Keratinocyte (primary cell): ENCODE results near the gene CNEP1R1. TPM values are rescaled to one million over a fixed set of nuclear protein-coding genes. Genes with fewer than 3 reads are reported as not detected.

Experiments used
- DNase-seq: peaks from one replicate; pipeline ENCODE4 v3.0.0-alpha.2; 2011; ENCODE audit warnings: low read depth, missing footprints, low spot score
- FAIRE-seq: peaks from 2 replicates; lab custom pipeline; 2011; peaks lifted over from hg19 to GRCh38; lab: Jason Lieb, UNC
- H2AFZ ChIP-seq: 2 replicates; pipeline ENCODE4 v1.6.0; 2012; ENCODE audit warnings: low read length, control low read depth, inconsistent platforms; ENCODE audit not compliant: control insufficient read depth
- H3K27ac ChIP-seq: 2 replicates; pipeline ENCODE4 v1.5.1; 2011; ENCODE audit warnings: low read length; ENCODE audit not compliant: control insufficient read depth, insufficient read depth
- H3K27me3 ChIP-seq: 3 replicates; pipeline ENCODE4 v1.6.0; 2011; ENCODE audit warnings: low read length; ENCODE audit not compliant: control insufficient read depth, insufficient read depth; ENCODE audit errors: extremely low read depth
- H3K36me3 ChIP-seq, 2 experiments: 2 replicates in 1 of 2; 3 replicates in 1 of 2; pipeline ENCODE4 v1.5.1; 2011; ENCODE audit warnings: low read length in 2 of 2, mild to moderate bottlenecking in 1 of 2; ENCODE audit not compliant: control insufficient read depth in 2 of 2, insufficient read depth in 2 of 2; ENCODE audit errors: extremely low read depth in 1 of 2
- H3K4me1 ChIP-seq: 3 replicates; pipeline ENCODE4 v1.5.1; 2011; ENCODE audit warnings: low read length; ENCODE audit not compliant: control insufficient read depth, insufficient read depth; ENCODE audit errors: extremely low read depth
- H3K4me2 ChIP-seq: 3 replicates; pipeline ENCODE4 v1.6.0; 2011; ENCODE audit warnings: low read depth, low read length; ENCODE audit not compliant: control insufficient read depth, insufficient read depth; ENCODE audit errors: extremely low read depth
- H3K4me3 ChIP-seq, 3 experiments: fragments of 200-600 bp in 1 of 3; sonication (generic) in 1 of 3; 2 replicates in 2 of 3; 3 replicates in 1 of 3; pipeline ENCODE4 v1.5.1; 2011 to 2016; ENCODE audit warnings: low read length in 3 of 3, mild to moderate bottlenecking in 3 of 3, control low read depth in 2 of 3, inconsistent platforms in 1 of 3, low read depth in 1 of 3, mixed read lengths in 1 of 3, mixed run types in 1 of 3, moderate library complexity in 1 of 3; ENCODE audit not compliant: control insufficient read depth in 2 of 3, insufficient read depth in 2 of 3; ENCODE audit errors: extremely low read depth in 1 of 3
- H3K79me2 ChIP-seq: 2 replicates; pipeline ENCODE4 v1.6.0; 2012; ENCODE audit warnings: low read length; ENCODE audit not compliant: control insufficient read depth, insufficient read depth
- H3K9ac ChIP-seq: 3 replicates; pipeline ENCODE4 v1.6.0; 2011; ENCODE audit warnings: low read length; ENCODE audit not compliant: control insufficient read depth, insufficient read depth; ENCODE audit errors: extremely low read depth
- H3K9me1 ChIP-seq: 3 replicates; pipeline ENCODE4 v1.6.0; 2011; ENCODE audit warnings: low read length; ENCODE audit not compliant: control insufficient read depth, insufficient read depth; ENCODE audit errors: extremely low read depth
- H3K9me3 ChIP-seq: 2 replicates; pipeline ENCODE4 v1.5.1; 2012; ENCODE audit warnings: low read depth, low read length; ENCODE audit not compliant: control insufficient read depth
- H4K20me1 ChIP-seq: 3 replicates; pipeline ENCODE4 v1.6.0; 2011; ENCODE audit warnings: low read length; ENCODE audit not compliant: control insufficient read depth, insufficient read depth; ENCODE audit errors: extremely low read depth
- EZH2 ChIP-seq: IDR thresholded peaks from one replicate; pipeline ENCODE4 v1.6.1; 2012; ENCODE audit warnings: inconsistent platforms, mild to moderate bottlenecking, low read length, moderate library complexity
- dilution Hi-C: fragments of 300-500 bp; cut with MboI; formaldehyde crosslinking; loops from one replicate; pipeline ENCODE4 v1.7.0; 2020; ENCODE audit warnings: low sequenced_read_pairs; ENCODE audit not compliant: extremely low pct_ligation_motif_present
- polyA plus RNA-seq, 5 experiments: library from polyadenylated mRNA; depleted of rRNA in 3 of 5; stranded (reverse) in 3 of 5; stranded (forward) in 1 of 5; unstranded in 1 of 5; fragments of >200 nt; gene quantifications; 1 replicate in 1 of 5; 2 replicates in 3 of 5; 3 replicates in 1 of 5; pipeline versions ENCODE4 v1.2.1 to v1.2.3, GENCODE V29; 2011 to 2012; ENCODE audit warnings: missing spikeins in 2 of 5, low read depth in 1 of 5, low replicate concordance in 1 of 5
- TF ChIP-seq, protein P1 (sequence below), 3 experiments: IDR thresholded peaks in 1 of 3; conservative IDR thresholded peaks in 1 of 3; optimal IDR thresholded peaks in 1 of 3; 2 replicates in 2 of 3; 3 replicates in 1 of 3; pipeline versions ENCODE3 to v1.5.1; 2011; ENCODE audit warnings: low read length in 3 of 3, mild to moderate bottlenecking in 3 of 3, moderate library complexity in 2 of 3, control low read depth in 1 of 3, inconsistent platforms in 1 of 3; ENCODE audit not compliant: insufficient read depth in 2 of 3; ENCODE audit errors: extremely low read depth in 1 of 3

The CNEP1R1 gene
- polyA plus RNA-seq, 1 donor (not counting 4 experiments of a cell fraction or from before 2014, with no cell fraction given): 28.5 TPM

DNA sequence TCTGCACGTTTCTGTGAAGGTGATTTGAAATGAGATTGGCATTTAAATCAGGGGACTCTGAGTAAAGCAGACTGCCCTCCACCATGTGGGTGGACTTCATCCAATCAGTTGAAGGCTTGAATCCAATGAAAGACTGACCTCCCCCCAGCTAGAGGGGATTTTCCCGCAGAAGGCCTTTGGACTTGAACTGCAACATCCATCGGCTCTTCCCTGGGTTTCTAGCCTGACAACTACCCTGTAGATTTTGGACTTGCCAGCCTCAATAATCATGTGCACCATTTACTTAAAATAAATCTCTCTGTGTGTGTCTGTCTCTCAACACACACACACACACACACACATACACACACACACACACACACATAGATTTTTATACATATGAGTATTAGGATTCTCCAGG is 23.9 kb upstream of the CNEP1R1 start:
- DNase-seq (no peak), FAIRE-seq (no peak)
- H3K4me1 ChIP-seq: no peaks in the 10 kb centered on the region
- no peaks in the 10 kb centered on the region for H3K9me3 ChIP-seq
- dilution Hi-C loops: no loop called here
- no peaks in the 10 kb centered on the region for H3K36me3 ChIP-seq
- no peak overlapping the region for H3K9ac ChIP-seq
- no peaks in the 10 kb centered on the region for H3K27me3 ChIP-seq
- no peaks in the 10 kb centered on the region for H4K20me1 ChIP-seq
- H3K79me2 ChIP-seq: no peaks in the 10 kb centered on the region
- no peak overlapping the region for H3K27ac ChIP-seq
- no peak overlapping the region for H3K4me2 ChIP-seq
- TF ChIP-seq, protein P1, sequence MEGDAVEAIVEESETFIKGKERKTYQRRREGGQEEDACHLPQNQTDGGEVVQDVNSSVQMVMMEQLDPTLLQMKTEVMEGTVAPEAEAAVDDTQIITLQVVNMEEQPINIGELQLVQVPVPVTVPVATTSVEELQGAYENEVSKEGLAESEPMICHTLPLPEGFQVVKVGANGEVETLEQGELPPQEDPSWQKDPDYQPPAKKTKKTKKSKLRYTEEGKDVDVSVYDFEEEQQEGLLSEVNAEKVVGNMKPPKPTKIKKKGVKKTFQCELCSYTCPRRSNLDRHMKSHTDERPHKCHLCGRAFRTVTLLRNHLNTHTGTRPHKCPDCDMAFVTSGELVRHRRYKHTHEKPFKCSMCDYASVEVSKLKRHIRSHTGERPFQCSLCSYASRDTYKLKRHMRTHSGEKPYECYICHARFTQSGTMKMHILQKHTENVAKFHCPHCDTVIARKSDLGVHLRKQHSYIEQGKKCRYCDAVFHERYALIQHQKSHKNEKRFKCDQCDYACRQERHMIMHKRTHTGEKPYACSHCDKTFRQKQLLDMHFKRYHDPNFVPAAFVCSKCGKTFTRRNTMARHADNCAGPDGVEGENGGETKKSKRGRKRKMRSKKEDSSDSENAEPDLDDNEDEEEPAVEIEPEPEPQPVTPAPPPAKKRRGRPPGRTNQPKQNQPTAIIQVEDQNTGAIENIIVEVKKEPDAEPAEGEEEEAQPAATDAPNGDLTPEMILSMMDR (optimal IDR thresholded peaks at IDR 0.05 in 1 of 3, IDR thresholded peaks at IDR 0.05 in 1 of 3, conservative IDR thresholded peaks at IDR 0.05 in 1 of 3; ENCODE audit: extremely low read depth in 1 of 3, insufficient read depth in 2 of 3, low read length in 3 of 3): no peak
- TF ChIP-seq EZH2: no peak
- H3K9me1 ChIP-seq: no peaks in the 10 kb centered on the region
- no peak overlapping the region for H2AFZ ChIP-seq
- H3K4me3 ChIP-seq: no peak overlapping the region

DNA sequence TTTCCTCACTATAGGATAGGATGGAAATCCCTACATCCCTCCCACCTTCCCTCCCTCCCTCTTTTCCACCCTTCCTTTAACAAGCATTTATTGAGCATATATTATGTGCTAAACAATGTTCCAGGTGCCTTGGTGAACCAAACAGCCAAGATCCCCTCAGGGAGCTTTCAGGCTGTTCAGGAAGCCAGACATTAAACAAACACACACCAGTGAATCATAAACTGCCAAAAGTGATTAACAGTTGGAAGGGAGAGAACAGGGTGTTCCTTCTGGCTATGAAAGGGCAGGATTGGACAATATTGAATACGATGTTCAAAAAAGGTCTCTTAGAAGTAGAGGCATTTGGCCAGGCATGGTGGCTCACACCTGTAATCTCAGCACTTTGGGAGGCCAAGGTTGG is 22.8 kb upstream of the CNEP1R1 start:
- TF ChIP-seq, protein P1 (optimal IDR thresholded peaks at IDR 0.05 in 1 of 3, IDR thresholded peaks at IDR 0.05 in 1 of 3, conservative IDR thresholded peaks at IDR 0.05 in 1 of 3; ENCODE audit: extremely low read depth in 1 of 3, insufficient read depth in 2 of 3, low read length in 3 of 3): no peak
- no peak for TF ChIP-seq EZH2
- H3K79me2 ChIP-seq: no peaks in the 10 kb centered on the region
- no peak for DNase-seq
- no peak overlapping the region for H2AFZ ChIP-seq
- no peaks in the 10 kb centered on the region for H3K9me3 ChIP-seq
- no peak overlapping the region for H3K9ac ChIP-seq
- no peak overlapping the region for H3K4me3 ChIP-seq
- no peaks in the 10 kb centered on the region for H3K36me3 ChIP-seq
- H3K4me1 ChIP-seq: no peaks in the 10 kb centered on the region
- no peak for FAIRE-seq
- no peaks in the 10 kb centered on the region for H4K20me1 ChIP-seq
- H3K9me1 ChIP-seq: no peaks in the 10 kb centered on the region
- H3K27ac ChIP-seq: no peak overlapping the region
- no peak overlapping the region for H3K4me2 ChIP-seq
- no peaks in the 10 kb centered on the region for H3K27me3 ChIP-seq
- dilution Hi-C loops: no loop called here
